SK-N-SH (cell line): ENCODE data around the gene CCND1.

Experiments used
- EP300 ChIP-seq, 2 experiments: IDR thresholded peaks; 2 replicates each; pipeline versions ENCODE4 v1.4.0 to v1.6.1; 2012; ENCODE audit warnings: borderline replicate concordance in 1 of 2, low read depth in 1 of 2, low read length in 1 of 2
- POLR2AphosphoS5 ChIP-seq: IDR thresholded peaks from 2 replicates; pipeline ENCODE4 v1.6.1; 2012; ENCODE audit warnings: low read depth, low read length
- SMC3 ChIP-seq: IDR thresholded peaks from 2 replicates; pipeline ENCODE4 v1.6.1; 2012; ENCODE audit warnings: low read depth, low read length, improper control_type of control experiment
- TCF12 ChIP-seq: IDR thresholded peaks from 2 replicates; pipeline ENCODE4 v1.4.0; 2012
- TEAD4 ChIP-seq: IDR thresholded peaks from 2 replicates; pipeline ENCODE4 v1.4.0; 2012; ENCODE audit warnings: mild to moderate bottlenecking, borderline replicate concordance; ENCODE audit not compliant: insufficient read depth
- TF ChIP-seq, protein P1 (sequence below): fragments of 200-600 bp; sonication (generic); IDR thresholded peaks from 2 replicates; pipeline ENCODE4 v1.6.1; 2017; ENCODE audit warnings: antibody characterized with exemption, mild to moderate bottlenecking, moderate library complexity

DNA sequence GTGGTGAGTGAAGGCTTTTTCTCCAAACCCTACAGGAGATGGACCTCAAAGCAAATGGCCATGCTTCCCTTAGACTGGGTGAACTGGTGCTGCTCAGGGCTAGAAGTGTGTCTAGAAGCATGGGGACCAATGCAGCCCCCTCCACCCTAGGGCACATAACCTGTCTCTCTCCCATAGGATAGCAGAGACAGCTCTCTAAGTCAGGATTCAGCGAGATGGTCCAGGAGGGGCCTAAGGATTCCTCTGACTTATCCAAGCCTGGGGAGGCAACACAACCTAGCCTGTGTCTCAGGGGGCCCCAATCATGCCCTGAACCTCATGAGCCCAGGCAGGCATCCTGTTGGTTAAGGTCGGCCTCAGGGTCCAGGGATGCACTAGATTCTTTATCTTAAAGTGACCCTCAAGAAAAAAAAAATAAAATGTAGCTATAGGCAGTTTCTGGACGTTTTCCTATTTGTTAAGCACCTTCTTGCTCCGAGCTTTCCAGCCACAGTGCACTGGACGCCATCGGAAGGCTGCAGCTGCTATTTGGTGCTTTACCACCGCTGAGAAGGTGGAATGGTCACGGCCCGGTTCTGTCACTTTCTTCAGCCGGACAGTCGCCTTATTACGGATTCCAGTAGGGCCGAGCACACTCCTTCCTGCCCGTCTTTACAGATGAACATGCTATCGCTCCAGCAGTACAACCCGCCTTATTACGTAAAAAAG, 5.0 kb upstream of the CCND1 start:
- TF ChIP-seq TCF12 (no peak), TEAD4 (no peak), SMC3 (no peak), EP300 (IDR thresholded peaks at IDR 0.05; ENCODE audit: borderline replicate concordance in 1 of 2, low read depth in 1 of 2, low read length in 1 of 2) (no peak), POLR2AphosphoS5 (no peak)
- TF ChIP-seq, protein P1, sequence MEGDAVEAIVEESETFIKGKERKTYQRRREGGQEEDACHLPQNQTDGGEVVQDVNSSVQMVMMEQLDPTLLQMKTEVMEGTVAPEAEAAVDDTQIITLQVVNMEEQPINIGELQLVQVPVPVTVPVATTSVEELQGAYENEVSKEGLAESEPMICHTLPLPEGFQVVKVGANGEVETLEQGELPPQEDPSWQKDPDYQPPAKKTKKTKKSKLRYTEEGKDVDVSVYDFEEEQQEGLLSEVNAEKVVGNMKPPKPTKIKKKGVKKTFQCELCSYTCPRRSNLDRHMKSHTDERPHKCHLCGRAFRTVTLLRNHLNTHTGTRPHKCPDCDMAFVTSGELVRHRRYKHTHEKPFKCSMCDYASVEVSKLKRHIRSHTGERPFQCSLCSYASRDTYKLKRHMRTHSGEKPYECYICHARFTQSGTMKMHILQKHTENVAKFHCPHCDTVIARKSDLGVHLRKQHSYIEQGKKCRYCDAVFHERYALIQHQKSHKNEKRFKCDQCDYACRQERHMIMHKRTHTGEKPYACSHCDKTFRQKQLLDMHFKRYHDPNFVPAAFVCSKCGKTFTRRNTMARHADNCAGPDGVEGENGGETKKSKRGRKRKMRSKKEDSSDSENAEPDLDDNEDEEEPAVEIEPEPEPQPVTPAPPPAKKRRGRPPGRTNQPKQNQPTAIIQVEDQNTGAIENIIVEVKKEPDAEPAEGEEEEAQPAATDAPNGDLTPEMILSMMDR, result no peak
